ENCODE data around the gene GLCE. TPM values are rescaled to one million over a fixed set of nuclear protein-coding genes. Genes with fewer than 3 reads are reported as not detected.

GLCE gene
- polyA plus RNA-seq (2011; rRNA removed), result 7.1 and 12.5 TPM in 2 replicates
- 5.8 and 6.6 TPM in 2 replicates for polyA minus RNA-seq (2011; rRNA and poly(A)+ RNA removed)

DNA sequence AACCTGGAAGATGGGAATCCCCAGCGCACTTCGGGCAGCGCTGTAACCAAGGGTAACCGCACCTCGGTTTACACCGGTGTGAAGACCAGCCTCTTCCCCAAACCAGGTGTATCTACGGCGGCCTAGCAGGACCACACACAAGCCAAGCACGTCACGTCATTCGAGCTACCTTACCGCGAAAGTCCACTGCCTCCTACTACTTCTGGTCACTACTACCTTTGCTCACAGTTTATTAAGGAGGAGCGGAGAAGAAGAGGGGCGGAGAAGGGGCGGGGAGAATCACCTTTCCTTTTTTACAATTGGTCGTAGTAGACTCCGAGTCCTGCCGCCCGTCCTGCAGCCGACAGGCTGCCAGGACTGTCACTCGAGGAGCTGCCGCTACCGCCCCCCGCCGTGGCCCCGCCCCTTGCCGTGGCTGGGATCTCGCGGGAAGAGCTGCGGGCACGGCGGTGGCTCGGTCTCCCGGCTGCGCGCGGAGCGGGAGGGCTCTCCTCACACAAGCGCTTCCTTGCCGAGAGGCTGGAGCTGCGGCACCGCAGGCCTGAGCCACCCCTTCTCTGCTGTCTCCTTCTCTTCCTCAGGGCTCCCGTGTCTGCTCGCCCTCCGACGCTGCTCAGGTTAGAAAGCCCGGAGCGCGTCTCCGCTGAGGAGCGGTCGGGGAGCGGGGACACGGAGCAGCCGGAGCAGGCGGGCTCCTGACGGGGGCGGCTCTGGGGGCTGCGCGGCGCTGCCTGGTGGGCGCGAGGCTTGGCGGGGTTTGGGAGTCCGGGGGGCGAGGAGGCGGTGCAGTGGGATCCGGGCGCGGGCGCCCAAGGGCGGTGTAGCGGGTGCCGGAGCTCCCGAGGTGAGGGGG, at the start of gene GLCE:
Gene GLCE, plus strand, starts transcription at position 495 of the 853 bp plus-strand sequence. CDS start 95,172 bp downstream, outside the sequence.
- POLR2A ChIA-PET, result interaction anchor here (0.6 kb wide), 1 partner anchor 592 kb away, joined by 3 read pairs; no protein-coding TSS in a partner anchor

DNA sequence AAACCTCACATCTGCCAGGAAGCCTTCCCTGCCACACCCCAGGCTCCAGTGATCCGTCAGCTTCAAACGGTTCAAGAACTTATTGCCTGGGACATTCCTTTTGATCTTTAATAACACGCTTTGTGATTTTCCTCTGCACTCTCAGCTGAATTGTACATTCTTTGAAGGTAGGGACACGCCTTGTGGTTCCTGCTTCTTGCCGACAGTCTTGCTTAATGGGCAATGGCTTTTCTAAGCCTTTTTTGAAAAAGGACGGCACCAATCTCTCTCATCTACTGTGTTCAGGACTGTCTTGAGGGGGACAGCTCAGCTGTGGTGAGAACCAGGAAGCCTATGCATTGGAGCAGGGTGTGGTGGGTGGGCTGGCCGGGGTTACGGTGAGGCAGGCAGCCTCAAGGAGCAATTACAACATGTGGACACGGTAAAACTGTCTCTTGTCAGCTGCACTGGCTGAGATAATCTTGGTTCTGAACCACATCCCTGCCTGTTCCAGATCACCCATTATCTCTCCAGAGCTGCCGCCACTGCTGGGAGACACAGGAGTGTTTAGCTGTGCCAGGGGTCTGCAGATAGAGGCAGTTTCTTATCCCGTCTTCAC, 46.0 kb upstream of the GLCE start:
- ChIA-PET POLR2A (no interaction called here), CTCF (interaction anchor here (1.1 to 1.3 kb wide), 2 partner anchors 12 to 29 kb away, joined by 3 read pairs; no protein-coding TSS in a partner anchor)
- H3K4me3 ChIP-seq (ENCODE audit: low read depth, low read length), result no peak overlapping the region
- H3K27me3 ChIP-seq (ENCODE audit: control insufficient read depth, insufficient read depth, low read length), result peaks cover 33% of the 10 kb centered on the region
- TF ChIP-seq, protein P1, sequence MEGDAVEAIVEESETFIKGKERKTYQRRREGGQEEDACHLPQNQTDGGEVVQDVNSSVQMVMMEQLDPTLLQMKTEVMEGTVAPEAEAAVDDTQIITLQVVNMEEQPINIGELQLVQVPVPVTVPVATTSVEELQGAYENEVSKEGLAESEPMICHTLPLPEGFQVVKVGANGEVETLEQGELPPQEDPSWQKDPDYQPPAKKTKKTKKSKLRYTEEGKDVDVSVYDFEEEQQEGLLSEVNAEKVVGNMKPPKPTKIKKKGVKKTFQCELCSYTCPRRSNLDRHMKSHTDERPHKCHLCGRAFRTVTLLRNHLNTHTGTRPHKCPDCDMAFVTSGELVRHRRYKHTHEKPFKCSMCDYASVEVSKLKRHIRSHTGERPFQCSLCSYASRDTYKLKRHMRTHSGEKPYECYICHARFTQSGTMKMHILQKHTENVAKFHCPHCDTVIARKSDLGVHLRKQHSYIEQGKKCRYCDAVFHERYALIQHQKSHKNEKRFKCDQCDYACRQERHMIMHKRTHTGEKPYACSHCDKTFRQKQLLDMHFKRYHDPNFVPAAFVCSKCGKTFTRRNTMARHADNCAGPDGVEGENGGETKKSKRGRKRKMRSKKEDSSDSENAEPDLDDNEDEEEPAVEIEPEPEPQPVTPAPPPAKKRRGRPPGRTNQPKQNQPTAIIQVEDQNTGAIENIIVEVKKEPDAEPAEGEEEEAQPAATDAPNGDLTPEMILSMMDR (IDR thresholded peaks at IDR 0.05; ENCODE audit: insufficient read depth, low read depth, low read length), result no peak
- DNase-seq (ENCODE audit: low read depth), result no peak
- no peaks in the 10 kb centered on the region for H3K36me3 ChIP-seq (ENCODE audit: control insufficient read depth, insufficient read depth, low read length)

More for the DNA sequence above, at the start of gene GLCE:
- DNase-seq (ENCODE audit: low read depth), result peak; percentile 73
- CTCF ChIA-PET, result interaction anchor here (0.5 to 3.3 kb wide), 11 partner anchors 11 to 245 kb away, joined by 3 to 17 read pairs (median 5); no protein-coding TSS in a partner anchor
- TF ChIP-seq, protein P1 (IDR thresholded peaks at IDR 0.05; ENCODE audit: insufficient read depth, low read depth, low read length), result no peak
- Histone ChIP-seq H3K27me3 (ENCODE audit: control insufficient read depth, insufficient read depth, low read length) (no peaks in the 10 kb centered on the region), H3K4me3 (ENCODE audit: low read depth, low read length) (peak within 1 kb of the TSS; percentile 85), H3K36me3 (ENCODE audit: control insufficient read depth, insufficient read depth, low read length) (no peaks in the 10 kb centered on the region)

DNA sequence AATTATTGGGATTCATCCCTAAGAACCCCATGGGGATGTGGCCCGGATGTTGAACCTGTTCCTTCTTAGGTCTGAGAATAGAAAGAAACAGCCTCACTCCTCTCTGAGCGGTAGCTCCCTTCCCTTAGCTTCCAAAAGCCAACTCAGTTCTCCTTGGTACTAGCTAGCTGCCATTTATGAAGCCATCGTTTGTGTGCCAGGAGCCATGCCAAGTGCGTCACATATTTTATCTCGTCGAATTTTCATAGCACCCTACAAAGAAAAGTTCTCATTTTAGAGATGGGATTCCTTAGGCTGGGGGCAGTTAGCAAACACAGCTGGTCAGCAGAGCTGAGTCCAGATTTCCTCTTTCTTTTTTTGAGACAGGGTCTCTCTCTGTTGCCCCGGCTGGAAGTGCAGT, 45.4 kb upstream of the GLCE start:
- no peak overlapping the region for H3K4me3 ChIP-seq (ENCODE audit: low read depth, low read length)
- no peak for DNase-seq (ENCODE audit: low read depth)
- H3K36me3 ChIP-seq (ENCODE audit: control insufficient read depth, insufficient read depth, low read length), result no peaks in the 10 kb centered on the region
- POLR2A ChIA-PET, result no interaction called here
- H3K27me3 ChIP-seq (ENCODE audit: control insufficient read depth, insufficient read depth, low read length), result peaks cover 35% of the 10 kb centered on the region
- CTCF ChIA-PET, result no interaction called here
- TF ChIP-seq, protein P1 (IDR thresholded peaks at IDR 0.05; ENCODE audit: insufficient read depth, low read depth, low read length), result no peak

DNA sequence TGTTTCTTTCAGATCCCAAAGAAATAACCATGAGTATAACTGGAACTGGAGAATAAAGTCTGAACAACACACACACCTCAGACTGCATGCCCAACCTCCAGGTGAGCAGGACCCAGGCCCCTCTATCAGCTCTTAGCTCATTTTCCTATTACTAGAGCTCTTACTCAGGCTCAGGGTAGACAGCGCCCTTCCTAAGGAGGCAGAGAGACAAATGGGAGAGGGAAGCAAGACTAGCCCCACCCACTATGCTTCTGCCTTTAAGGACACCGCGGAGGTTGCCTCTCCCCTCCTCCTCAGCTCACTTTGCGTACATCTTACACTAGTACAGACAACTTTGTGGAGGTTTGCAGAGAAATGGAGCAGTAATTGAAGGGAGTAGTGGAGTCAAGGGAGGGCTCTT, 44.0 kb upstream of the GLCE start:
- Histone ChIP-seq H3K36me3 (ENCODE audit: control insufficient read depth, insufficient read depth, low read length) (no peaks in the 10 kb centered on the region), H3K27me3 (ENCODE audit: control insufficient read depth, insufficient read depth, low read length) (peaks cover 36% of the 10 kb centered on the region), H3K4me3 (ENCODE audit: low read depth, low read length) (no peak overlapping the region)
- ChIA-PET POLR2A (no interaction called here), CTCF (interaction anchor here (0.9 kb wide), 1 partner anchor 12 kb away, joined by 3 read pairs; no protein-coding TSS in a partner anchor)
- TF ChIP-seq, protein P1 (IDR thresholded peaks at IDR 0.05; ENCODE audit: insufficient read depth, low read depth, low read length), result no peak
- DNase-seq (ENCODE audit: low read depth), result no peak

DNA sequence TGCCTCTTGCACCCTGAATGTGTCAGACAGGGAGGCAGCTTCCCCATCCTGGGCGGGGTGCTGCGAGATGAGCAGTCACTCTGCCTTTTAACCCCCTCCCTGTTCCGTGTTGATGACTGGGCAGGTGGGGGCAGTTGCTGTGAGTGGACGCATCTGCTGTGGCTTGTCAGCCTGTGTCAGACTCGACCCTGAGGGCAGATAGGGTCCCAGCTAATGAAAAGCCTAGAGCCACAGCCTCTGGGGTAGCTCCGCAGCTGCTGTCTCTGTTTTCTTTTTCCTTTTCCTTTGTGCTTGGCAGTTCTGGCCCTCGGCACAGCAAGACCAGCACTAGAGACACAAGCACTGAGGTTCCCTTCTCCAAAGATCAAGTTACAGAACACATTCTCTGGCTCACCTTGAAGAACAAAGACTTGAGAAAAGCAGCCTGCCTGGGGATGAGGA, 43.0 kb upstream of the GLCE start:
- TF ChIP-seq, protein P1 (IDR thresholded peaks at IDR 0.05; ENCODE audit: insufficient read depth, low read depth, low read length), result no peak
- CTCF ChIA-PET, result interaction anchor here (0.5 to 0.6 kb wide), 2 partner anchors 91 to 404 kb away, joined by 3 read pairs; no protein-coding TSS in a partner anchor
- Histone ChIP-seq H3K27me3 (ENCODE audit: control insufficient read depth, insufficient read depth, low read length) (peaks cover 38% of the 10 kb centered on the region), H3K36me3 (ENCODE audit: control insufficient read depth, insufficient read depth, low read length) (no peaks in the 10 kb centered on the region), H3K4me3 (ENCODE audit: low read depth, low read length) (no peak overlapping the region)
- no peak for DNase-seq (ENCODE audit: low read depth)
- POLR2A ChIA-PET, result interaction anchor here (0.6 kb wide), 1 partner anchor 14 kb away, joined by 3 read pairs; no protein-coding TSS in a partner anchor

Data from BJ (cell line).